CD4-positive, alpha-beta T cell treated with Interleukin-1 beta for 1 hour (primary cell): ENCODE results near the gene RAB5A.
"Not testable (repeated sequence)": the region's sequence is repeated elsewhere in the genome, so short reads cannot be mapped to it uniquely, and the experiment has no call there.

ENCODE experiments used
- DNase-seq, 2 donors: peaks; one replicate each; pipeline ENCODE4 v3.0.0-alpha.2; 2020 to 2022

Gene RAB5A

GRCh38 chr3:20031939-20032338 is 85.0 kb downstream of the RAB5A start:
- not testable (repeated sequence) for DNase-seq
